Neural cell (in vitro differentiated cells): Measurements from ENCODE around the gene LIMD2.

ENCODE experiments used
- EP300 ChIP-seq: fragments of 450-650 bp; conservative IDR thresholded peaks from 2 replicates; pipeline ENCODE4 v1.6.1; 2014; ENCODE audit warnings: antibody characterized with exemption, mild to moderate bottlenecking, moderate library complexity; ENCODE audit not compliant: poor library complexity, severe bottlenecking
- EZH2 ChIP-seq: fragments of 200-600, 300-800 bp; shearing (Covaris generic), sonication (generic); IDR thresholded peaks from 2 replicates; pipeline ENCODE4 v1.6.1; 2014; ENCODE audit warnings: antibody characterized with exemption, low read length, borderline replicate concordance, mild to moderate bottlenecking; ENCODE audit not compliant: insufficient read depth, poor library complexity, severe bottlenecking
- POLR2AphosphoS5 ChIP-seq: IDR thresholded peaks from 2 replicates; pipeline ENCODE4 v1.6.1; 2012
- RAD21 ChIP-seq: fragments of 450-650 bp; conservative IDR thresholded peaks from 2 replicates; pipeline ENCODE4 v1.6.1; 2014; ENCODE audit warnings: antibody characterized with exemption, mild to moderate bottlenecking, moderate library complexity
- SMC3 ChIP-seq: fragments of 450-650 bp; conservative IDR thresholded peaks from 2 replicates; pipeline ENCODE4 v1.6.1; 2014; ENCODE audit warnings: antibody characterized with exemption, mild to moderate bottlenecking, moderate library complexity; ENCODE audit not compliant: poor library complexity
- TAF1 ChIP-seq: IDR thresholded peaks from 2 replicates; pipeline ENCODE4 v1.6.1; 2012; ENCODE audit warnings: low read depth
- TF ChIP-seq, protein P1 (sequence below): fragments of 450-650 bp; IDR thresholded peaks from 2 replicates; pipeline ENCODE4 v1.5.1; 2014; ENCODE audit warnings: antibody characterized with exemption, mild to moderate bottlenecking, moderate library complexity; ENCODE audit not compliant: poor library complexity, severe bottlenecking
- TF ChIP-seq, protein P2 (sequence below): IDR thresholded peaks from 2 replicates; pipeline ENCODE4 v1.6.1; 2012; ENCODE audit warnings: borderline replicate concordance

DNA sequence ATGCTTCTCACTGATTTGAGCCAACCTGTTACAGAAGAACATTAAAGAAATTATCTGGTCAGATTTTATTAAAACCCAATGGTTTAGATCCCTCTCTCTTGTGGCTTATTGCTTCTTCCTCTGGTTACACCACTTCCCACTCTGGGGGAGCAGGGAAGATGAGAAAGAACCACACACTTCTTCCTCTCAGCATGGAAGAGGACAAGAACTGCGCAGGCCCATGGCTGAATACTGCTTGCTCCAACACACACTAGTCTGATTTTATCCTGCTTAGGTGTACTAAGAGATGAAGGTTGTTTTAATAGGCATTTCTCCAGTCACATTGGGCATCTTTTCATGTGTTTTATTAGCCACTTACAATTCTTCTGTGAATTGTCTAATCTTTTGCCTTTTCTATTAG is 50.1 kb downstream of the LIMD2 start:
- TF ChIP-seq RAD21 (no peak), EZH2 (no peak), EP300 (no peak), POLR2AphosphoS5 (no peak), TAF1 (no peak), SMC3 (no peak)
- TF ChIP-seq, protein P1, sequence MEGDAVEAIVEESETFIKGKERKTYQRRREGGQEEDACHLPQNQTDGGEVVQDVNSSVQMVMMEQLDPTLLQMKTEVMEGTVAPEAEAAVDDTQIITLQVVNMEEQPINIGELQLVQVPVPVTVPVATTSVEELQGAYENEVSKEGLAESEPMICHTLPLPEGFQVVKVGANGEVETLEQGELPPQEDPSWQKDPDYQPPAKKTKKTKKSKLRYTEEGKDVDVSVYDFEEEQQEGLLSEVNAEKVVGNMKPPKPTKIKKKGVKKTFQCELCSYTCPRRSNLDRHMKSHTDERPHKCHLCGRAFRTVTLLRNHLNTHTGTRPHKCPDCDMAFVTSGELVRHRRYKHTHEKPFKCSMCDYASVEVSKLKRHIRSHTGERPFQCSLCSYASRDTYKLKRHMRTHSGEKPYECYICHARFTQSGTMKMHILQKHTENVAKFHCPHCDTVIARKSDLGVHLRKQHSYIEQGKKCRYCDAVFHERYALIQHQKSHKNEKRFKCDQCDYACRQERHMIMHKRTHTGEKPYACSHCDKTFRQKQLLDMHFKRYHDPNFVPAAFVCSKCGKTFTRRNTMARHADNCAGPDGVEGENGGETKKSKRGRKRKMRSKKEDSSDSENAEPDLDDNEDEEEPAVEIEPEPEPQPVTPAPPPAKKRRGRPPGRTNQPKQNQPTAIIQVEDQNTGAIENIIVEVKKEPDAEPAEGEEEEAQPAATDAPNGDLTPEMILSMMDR: no peak
- TF ChIP-seq, protein P2, sequence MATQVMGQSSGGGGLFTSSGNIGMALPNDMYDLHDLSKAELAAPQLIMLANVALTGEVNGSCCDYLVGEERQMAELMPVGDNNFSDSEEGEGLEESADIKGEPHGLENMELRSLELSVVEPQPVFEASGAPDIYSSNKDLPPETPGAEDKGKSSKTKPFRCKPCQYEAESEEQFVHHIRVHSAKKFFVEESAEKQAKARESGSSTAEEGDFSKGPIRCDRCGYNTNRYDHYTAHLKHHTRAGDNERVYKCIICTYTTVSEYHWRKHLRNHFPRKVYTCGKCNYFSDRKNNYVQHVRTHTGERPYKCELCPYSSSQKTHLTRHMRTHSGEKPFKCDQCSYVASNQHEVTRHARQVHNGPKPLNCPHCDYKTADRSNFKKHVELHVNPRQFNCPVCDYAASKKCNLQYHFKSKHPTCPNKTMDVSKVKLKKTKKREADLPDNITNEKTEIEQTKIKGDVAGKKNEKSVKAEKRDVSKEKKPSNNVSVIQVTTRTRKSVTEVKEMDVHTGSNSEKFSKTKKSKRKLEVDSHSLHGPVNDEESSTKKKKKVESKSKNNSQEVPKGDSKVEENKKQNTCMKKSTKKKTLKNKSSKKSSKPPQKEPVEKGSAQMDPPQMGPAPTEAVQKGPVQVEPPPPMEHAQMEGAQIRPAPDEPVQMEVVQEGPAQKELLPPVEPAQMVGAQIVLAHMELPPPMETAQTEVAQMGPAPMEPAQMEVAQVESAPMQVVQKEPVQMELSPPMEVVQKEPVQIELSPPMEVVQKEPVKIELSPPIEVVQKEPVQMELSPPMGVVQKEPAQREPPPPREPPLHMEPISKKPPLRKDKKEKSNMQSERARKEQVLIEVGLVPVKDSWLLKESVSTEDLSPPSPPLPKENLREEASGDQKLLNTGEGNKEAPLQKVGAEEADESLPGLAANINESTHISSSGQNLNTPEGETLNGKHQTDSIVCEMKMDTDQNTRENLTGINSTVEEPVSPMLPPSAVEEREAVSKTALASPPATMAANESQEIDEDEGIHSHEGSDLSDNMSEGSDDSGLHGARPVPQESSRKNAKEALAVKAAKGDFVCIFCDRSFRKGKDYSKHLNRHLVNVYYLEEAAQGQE: no peak
